Measurements from ENCODE around the gene SLC25A21.
"Not testable (repeated sequence)": the region's sequence is repeated elsewhere in the genome, so short reads cannot be mapped to it uniquely, and the experiment has no call there.

Gene SLC25A21

GRCh38 chr14:36822685-36823084 lies 349.7 kb downstream of the SLC25A21 start:
- no peak for TF ChIP-seq CTCF (IDR thresholded peaks at IDR 0.05; ENCODE audit: low read depth, low read length)

GRCh38 chr14:36820901-36821300 lies 351.5 kb downstream of the SLC25A21 start:
- DNase-seq (ENCODE audit: extremely low read depth, low read depth), result no peak

More at GRCh38 chr14:36822685-36823084, 349.7 kb downstream of the SLC25A21 start:
- no peak for DNase-seq (ENCODE audit: extremely low read depth, low read depth)

GRCh38 chr14:36820111-36820709 lies 352.2 kb downstream of the SLC25A21 start:
- DNase-seq (ENCODE audit: extremely low read depth, low read depth), result no peak
- TF ChIP-seq CTCF (IDR thresholded peaks at IDR 0.05; ENCODE audit: low read depth, low read length), result no peak

More at GRCh38 chr14:36820901-36821300, 351.5 kb downstream of the SLC25A21 start:
- no peak for TF ChIP-seq CTCF (IDR thresholded peaks at IDR 0.05; ENCODE audit: low read depth, low read length)

- DNase-seq (ENCODE audit: extremely low read depth, low read depth), result no peak
- TF ChIP-seq CTCF (IDR thresholded peaks at IDR 0.05; ENCODE audit: low read depth, low read length), result no peak
Observed at GRCh38 chr14:36818794-36819384, 353.5 kb downstream of the SLC25A21 start.

- no peak for TF ChIP-seq CTCF (IDR thresholded peaks at IDR 0.05; ENCODE audit: low read depth, low read length)
- DNase-seq (ENCODE audit: extremely low read depth, low read depth), result no peak
Observed at GRCh38 chr14:36818246-36818645, 354.2 kb downstream of the SLC25A21 start.

GRCh38 chr14:36817071-36817930 lies 355.1 kb downstream of the SLC25A21 start:
- DNase-seq (ENCODE audit: extremely low read depth, low read depth), result no peak
- no peak for TF ChIP-seq CTCF (IDR thresholded peaks at IDR 0.05; ENCODE audit: low read depth, low read length)

GRCh38 chr14:36816481-36816880 lies 355.9 kb downstream of the SLC25A21 start:
- TF ChIP-seq CTCF (IDR thresholded peaks at IDR 0.05; ENCODE audit: low read depth, low read length), result no peak
- DNase-seq (ENCODE audit: extremely low read depth, low read depth), result no peak

GRCh38 chr14:36814783-36815182 lies 357.6 kb downstream of the SLC25A21 start:
- not testable (repeated sequence) for DNase-seq (ENCODE audit: extremely low read depth, low read depth)

All from AG09319 (cell line).